Astrocyte (in vitro differentiated cells and primary cell): ENCODE results near the gene KIFAP3. TPM values are rescaled to one million over a fixed set of nuclear protein-coding genes. Genes with fewer than 3 reads are reported as not detected.

Experiments used
- DNase-seq: peaks from one replicate; pipeline ENCODE4 v3.0.0-alpha.2; 2010; ENCODE audit warnings: low read depth
- FAIRE-seq: peaks from 2 replicates; lab custom pipeline; 2011; peaks lifted over from hg19 to GRCh38; lab: Jason Lieb, UNC
- H2AFZ ChIP-seq: 2 replicates; pipeline ENCODE4 v1.6.0; 2012; ENCODE audit warnings: low read depth, low read length, inconsistent platforms
- H3K27ac ChIP-seq: 2 replicates; pipeline ENCODE4 v1.5.1; 2011; ENCODE audit warnings: low read depth, low read length, inconsistent platforms
- H3K27me3 ChIP-seq: 2 replicates; pipeline ENCODE4 v1.6.0; 2011; ENCODE audit warnings: low read length, inconsistent platforms; ENCODE audit not compliant: insufficient read depth
- H3K36me3 ChIP-seq: 2 replicates; pipeline ENCODE4 v1.5.1; 2011; ENCODE audit warnings: low read length, inconsistent platforms; ENCODE audit not compliant: insufficient read depth
- H3K4me1 ChIP-seq: 2 replicates; pipeline ENCODE4 v1.5.1; 2011; ENCODE audit warnings: low read length, inconsistent platforms; ENCODE audit not compliant: insufficient read depth
- H3K4me2 ChIP-seq: 2 replicates; pipeline ENCODE4 v1.6.0; 2012; ENCODE audit warnings: low read length, inconsistent platforms
- H3K4me3 ChIP-seq: 2 replicates; pipeline ENCODE4 v1.5.1; 2011; ENCODE audit warnings: low read depth, mild to moderate bottlenecking, low read length, inconsistent platforms; ENCODE audit not compliant: insufficient read depth
- H3K79me2 ChIP-seq: 2 replicates; pipeline ENCODE4 v1.6.0; 2012; ENCODE audit warnings: mild to moderate bottlenecking, low read length, inconsistent platforms; ENCODE audit not compliant: insufficient read depth
- H3K9ac ChIP-seq: 2 replicates; pipeline ENCODE4 v1.6.0; 2012; ENCODE audit warnings: mild to moderate bottlenecking, low read length, inconsistent platforms
- H3K9me3 ChIP-seq: 2 replicates; pipeline ENCODE4 v1.5.1; 2012; ENCODE audit warnings: low read depth, mild to moderate bottlenecking, low read length, inconsistent platforms; ENCODE audit not compliant: insufficient read depth
- H4K20me1 ChIP-seq: 2 replicates; pipeline ENCODE4 v1.6.0; 2012; ENCODE audit warnings: low read length, inconsistent platforms; ENCODE audit not compliant: insufficient read depth
- H3K27ac Mint-ChIP-seq: one replicate; pipeline ENCODE4 v1.8.0; 2021; ENCODE audit warnings: mild to moderate bottlenecking, mixed read lengths; ENCODE audit not compliant: unreplicated experiment
- H3K27me3 Mint-ChIP-seq: one replicate; pipeline ENCODE4 v1.8.0; 2021; ENCODE audit warnings: low read depth, mixed read lengths; ENCODE audit not compliant: unreplicated experiment
- H3K36me3 Mint-ChIP-seq: one replicate; pipeline ENCODE4 v1.8.0; 2021; ENCODE audit warnings: low read depth, mixed read lengths; ENCODE audit not compliant: unreplicated experiment
- H3K4me1 Mint-ChIP-seq: one replicate; pipeline ENCODE4 v1.8.0; 2021; ENCODE audit warnings: low read depth, mixed read lengths; ENCODE audit not compliant: unreplicated experiment
- H3K4me3 Mint-ChIP-seq: one replicate; pipeline ENCODE4 v1.8.0; 2021; ENCODE audit warnings: mild to moderate bottlenecking, moderate library complexity, mixed read lengths; ENCODE audit not compliant: unreplicated experiment
- H3K9me3 Mint-ChIP-seq: one replicate; pipeline ENCODE4 v1.8.0; 2021; ENCODE audit warnings: mild to moderate bottlenecking, mixed read lengths; ENCODE audit not compliant: unreplicated experiment
- EZH2 ChIP-seq: IDR thresholded peaks from 2 replicates; pipeline ENCODE4 v1.6.1; 2012; ENCODE audit warnings: mild to moderate bottlenecking, low read length, inconsistent platforms; ENCODE audit not compliant: insufficient read depth
- total RNA-seq: library from RNA; stranded (reverse); gene quantifications from 2 replicates; pipeline ENCODE4 v1.2.1, GENCODE V29; 2021
- TF ChIP-seq, protein P1 (sequence below): IDR thresholded peaks from 2 replicates; pipeline ENCODE4 v1.5.1; 2011; ENCODE audit warnings: low read depth, mild to moderate bottlenecking, inconsistent platforms, low read length, moderate library complexity; ENCODE audit not compliant: insufficient read depth

The KIFAP3 gene
- total RNA-seq, 1 donor from 2014 or later = 32.8 TPM

DNA sequence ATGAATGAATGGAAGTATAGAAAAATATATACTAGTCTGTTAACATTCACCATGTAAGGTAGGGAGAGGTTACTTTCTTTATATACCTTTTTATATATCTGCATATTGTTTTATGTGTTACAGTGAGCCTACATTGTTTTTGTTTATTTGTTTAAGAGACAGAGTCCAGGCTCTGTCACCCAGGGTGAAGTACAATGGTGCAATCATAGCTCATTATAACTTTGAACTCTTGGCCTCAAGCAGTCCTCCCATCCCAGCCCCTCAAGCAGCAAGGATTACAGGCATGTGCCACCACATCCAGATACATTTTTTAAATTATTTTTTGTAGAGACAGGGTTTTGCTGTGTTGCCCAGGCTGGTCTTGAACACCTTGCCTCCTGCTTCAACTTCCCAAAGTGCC is 173.4 kb downstream of the KIFAP3 start:
- no peak overlapping the region for H3K4me3 Mint-ChIP-seq
- Histone ChIP-seq H3K36me3 (no peaks in the 10 kb centered on the region), H3K9me3 (no peaks in the 10 kb centered on the region), H4K20me1 (no peaks in the 10 kb centered on the region), H3K27me3 (no peaks in the 10 kb centered on the region), H3K4me3 (no peak overlapping the region), H3K79me2 (no peaks in the 10 kb centered on the region), H3K4me2 (no peak overlapping the region), H3K9ac (no peak overlapping the region), H3K27ac (no peak overlapping the region), H2AFZ (no peak overlapping the region), H3K4me1 (no peaks in the 10 kb centered on the region)
- H3K27ac Mint-ChIP-seq = no peak overlapping the region
- no peaks in the 10 kb centered on the region for H3K36me3 Mint-ChIP-seq
- FAIRE-seq = no peak
- peaks cover 2% of the 10 kb centered on the region for H3K4me1 Mint-ChIP-seq
- no peaks in the 10 kb centered on the region for H3K9me3 Mint-ChIP-seq
- DNase-seq = no peak
- peaks cover 2% of the 10 kb centered on the region for H3K27me3 Mint-ChIP-seq
- TF ChIP-seq, protein P1, sequence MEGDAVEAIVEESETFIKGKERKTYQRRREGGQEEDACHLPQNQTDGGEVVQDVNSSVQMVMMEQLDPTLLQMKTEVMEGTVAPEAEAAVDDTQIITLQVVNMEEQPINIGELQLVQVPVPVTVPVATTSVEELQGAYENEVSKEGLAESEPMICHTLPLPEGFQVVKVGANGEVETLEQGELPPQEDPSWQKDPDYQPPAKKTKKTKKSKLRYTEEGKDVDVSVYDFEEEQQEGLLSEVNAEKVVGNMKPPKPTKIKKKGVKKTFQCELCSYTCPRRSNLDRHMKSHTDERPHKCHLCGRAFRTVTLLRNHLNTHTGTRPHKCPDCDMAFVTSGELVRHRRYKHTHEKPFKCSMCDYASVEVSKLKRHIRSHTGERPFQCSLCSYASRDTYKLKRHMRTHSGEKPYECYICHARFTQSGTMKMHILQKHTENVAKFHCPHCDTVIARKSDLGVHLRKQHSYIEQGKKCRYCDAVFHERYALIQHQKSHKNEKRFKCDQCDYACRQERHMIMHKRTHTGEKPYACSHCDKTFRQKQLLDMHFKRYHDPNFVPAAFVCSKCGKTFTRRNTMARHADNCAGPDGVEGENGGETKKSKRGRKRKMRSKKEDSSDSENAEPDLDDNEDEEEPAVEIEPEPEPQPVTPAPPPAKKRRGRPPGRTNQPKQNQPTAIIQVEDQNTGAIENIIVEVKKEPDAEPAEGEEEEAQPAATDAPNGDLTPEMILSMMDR = no peak
- TF ChIP-seq EZH2 = no peak

DNA sequence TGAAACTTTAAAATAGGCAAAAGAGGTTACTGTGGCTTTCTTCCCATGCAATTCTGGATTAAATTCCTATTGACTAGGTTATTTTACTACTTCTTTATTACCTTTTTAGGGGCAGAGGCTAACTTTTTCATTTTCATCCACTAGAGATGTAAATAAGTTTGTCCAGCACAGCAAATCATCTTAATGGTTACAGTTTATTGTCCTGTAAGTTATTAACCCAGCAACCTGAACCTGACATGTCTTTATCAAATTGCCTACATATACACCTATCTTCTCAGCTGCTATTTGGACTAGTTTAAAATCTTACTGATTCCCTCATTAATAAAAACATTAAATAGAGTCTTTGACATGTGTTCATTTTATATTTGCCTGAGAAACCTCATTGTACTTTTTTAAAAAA is 173.9 kb downstream of the KIFAP3 start:
- TF ChIP-seq, protein P1 = no peak
- no peak for TF ChIP-seq EZH2
- Histone ChIP-seq H3K27me3 (no peaks in the 10 kb centered on the region), H3K79me2 (no peaks in the 10 kb centered on the region), H3K36me3 (no peaks in the 10 kb centered on the region), H4K20me1 (no peaks in the 10 kb centered on the region), H3K9ac (no peak overlapping the region), H3K9me3 (no peaks in the 10 kb centered on the region), H3K4me3 (no peak overlapping the region), H2AFZ (no peak overlapping the region), H3K4me1 (no peaks in the 10 kb centered on the region), H3K27ac (no peak overlapping the region), H3K4me2 (no peak overlapping the region)
- H3K27ac Mint-ChIP-seq = no peak overlapping the region
- peaks cover 2% of the 10 kb centered on the region for H3K27me3 Mint-ChIP-seq
- no peaks in the 10 kb centered on the region for H3K9me3 Mint-ChIP-seq
- H3K4me3 Mint-ChIP-seq = no peak overlapping the region
- no peaks in the 10 kb centered on the region for H3K36me3 Mint-ChIP-seq
- H3K4me1 Mint-ChIP-seq = peaks cover 2% of the 10 kb centered on the region
- DNase-seq (no peak), FAIRE-seq (no peak)

- no peak overlapping the region for H3K27ac Mint-ChIP-seq
- H3K4me2 ChIP-seq = no peak overlapping the region
- no peak overlapping the region for H2AFZ ChIP-seq
- H4K20me1 ChIP-seq = no peaks in the 10 kb centered on the region
- H3K27me3 Mint-ChIP-seq = peaks cover 2% of the 10 kb centered on the region
- H3K4me1 ChIP-seq = no peaks in the 10 kb centered on the region
- no peaks in the 10 kb centered on the region for H3K36me3 ChIP-seq
- FAIRE-seq = no peak
- no peak overlapping the region for H3K4me3 Mint-ChIP-seq
- no peak for TF ChIP-seq EZH2
- TF ChIP-seq, protein P1 = no peak
- no peaks in the 10 kb centered on the region for H3K36me3 Mint-ChIP-seq
- DNase-seq = no peak
- H3K9me3 ChIP-seq = no peaks in the 10 kb centered on the region
- peaks cover 2% of the 10 kb centered on the region for H3K4me1 Mint-ChIP-seq
- H3K27ac ChIP-seq = no peak overlapping the region
- H3K9ac ChIP-seq = no peak overlapping the region
- H3K4me3 ChIP-seq = no peak overlapping the region
- no peaks in the 10 kb centered on the region for H3K27me3 ChIP-seq
- no peaks in the 10 kb centered on the region for H3K79me2 ChIP-seq
- H3K9me3 Mint-ChIP-seq = no peaks in the 10 kb centered on the region
These were observed 174.8 kb downstream of the KIFAP3 start for GRCh38 chr1:169899519-169900217.
